Natural killer cell (primary cell): ENCODE results near the gene BLTP2. TPM values are rescaled to one million over a fixed set of nuclear protein-coding genes. Genes with fewer than 3 reads are reported as not detected.

Source experiments
- ATAC-seq, 3 donors: fragments of 150-1000 bp in 2 of 3; fragments of 200-7000 bp in 1 of 3; cut with Tn5 transposase; 1 replicate in 1 of 3; 2 replicates in 2 of 3; pipeline ENCODE4 v1.10.0; 2021; ENCODE audit warnings: mild to moderate bottlenecking in 2 of 3, moderate library complexity in 2 of 3
- DNase-seq, 2 donors: peaks; one replicate each; pipeline versions ENCODE4 v3.0.0 to v3.0.0-alpha.2; 2013 to 2021; ENCODE audit warnings: mixed read lengths in 1 of 2
- H3K27ac ChIP-seq: one replicate; pipeline ENCODE4 v1.5.1; 2013; ENCODE audit warnings: mild to moderate bottlenecking, low read length
- H3K27me3 ChIP-seq: one replicate; pipeline ENCODE4 v1.6.1; 2013; ENCODE audit warnings: low read length; ENCODE audit not compliant: control insufficient read depth, insufficient read depth
- H3K36me3 ChIP-seq: one replicate; pipeline ENCODE4 v1.6.1; 2013; ENCODE audit warnings: low read length; ENCODE audit not compliant: control insufficient read depth, insufficient read depth
- H3K4me1 ChIP-seq: one replicate; pipeline ENCODE4 v1.6.1; 2013; ENCODE audit warnings: low read length; ENCODE audit not compliant: control insufficient read depth, insufficient read depth
- H3K4me3 ChIP-seq: one replicate; pipeline ENCODE4 v1.5.1; 2013; ENCODE audit warnings: low read length
- H3K9me3 ChIP-seq: one replicate; pipeline ENCODE4 v1.6.1; 2013; ENCODE audit warnings: low read length; ENCODE audit not compliant: control insufficient read depth, insufficient read depth
- H3K27ac Mint-ChIP-seq, 2 donors: one replicate each; pipeline ENCODE4 v1.8.0; 2022; ENCODE audit warnings: mild to moderate bottlenecking in 2 of 2, mixed read lengths in 2 of 2, moderate library complexity in 1 of 2
- H3K27me3 Mint-ChIP-seq, 2 donors: one replicate each; pipeline ENCODE4 v1.8.0; 2022; ENCODE audit warnings: low read depth in 2 of 2, mixed read lengths in 2 of 2
- H3K36me3 Mint-ChIP-seq: one replicate; pipeline ENCODE4 v1.8.0; 2022; ENCODE audit warnings: mixed read lengths
- H3K4me1 Mint-ChIP-seq, 2 donors: one replicate each; pipeline ENCODE4 v1.8.0; 2022; ENCODE audit warnings: mixed read lengths in 2 of 2
- H3K4me3 Mint-ChIP-seq: one replicate; pipeline ENCODE4 v1.8.0; 2022; ENCODE audit warnings: mild to moderate bottlenecking, moderate library complexity, mixed read lengths
- H3K9me3 Mint-ChIP-seq, 2 donors: one replicate each; pipeline ENCODE4 v1.8.0; 2022; ENCODE audit warnings: mixed read lengths in 2 of 2
- WGBS: methylation state at CpG from one replicate; pipeline ENCODE4 v1.1.7; 2013; ENCODE audit warnings: missing lambda C conversion rate; ENCODE audit not compliant: insufficient coverage; 5-methylcytosine and 5-hydroxymethylcytosine counted together
- intact Hi-C: fragments of 100-400 bp; cut with micrococcal nuclease; formaldehyde crosslinking; loops from one replicate; pipeline ENCODE4 v1.14.2; 2022
- total RNA-seq, 4 donors: library from RNA; stranded (reverse); fragments of 120-200 nt in 1 of 4; gene quantifications; one replicate each; pipeline versions ENCODE4 v1.2.3 to v1.2.4, GENCODE V29; 2013 to 2022
- TF ChIP-seq, protein P1 (sequence below): fragments of 200-600 bp; IDR thresholded peaks from one replicate; pipeline ENCODE4 v1.8.0; 2022; ENCODE audit warnings: antibody characterized with exemption

BLTP2 gene
- total RNA-seq, 3 donors from 2014 or later (not counting 1 experiment from before 2014, with no cell fraction given) = 169 to 199 (median 188) TPM

DNA sequence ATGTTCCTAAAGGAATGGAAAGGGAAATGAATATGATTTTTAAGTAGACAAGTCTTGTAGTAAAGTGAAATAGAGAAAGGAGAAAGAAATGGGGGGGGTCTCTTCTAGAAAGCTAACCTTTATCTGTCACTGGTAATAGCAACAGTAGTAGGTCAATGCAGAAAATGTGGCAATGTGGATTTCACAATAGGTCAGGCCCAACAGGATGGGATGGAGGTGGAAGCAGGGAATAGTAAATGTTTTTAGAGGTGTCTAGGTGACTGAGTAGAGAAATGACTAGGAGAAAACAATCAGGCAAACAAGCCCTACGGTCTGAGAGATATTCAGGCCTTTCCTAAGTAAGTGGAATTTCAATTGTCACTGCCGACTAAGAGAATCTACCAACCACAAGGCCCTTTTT, 24.9 kb downstream of the BLTP2 start:
- intact Hi-C loops = no loop called here
- 100% methylated on average over 2 of the region's 2 CpGs for WGBS

DNA sequence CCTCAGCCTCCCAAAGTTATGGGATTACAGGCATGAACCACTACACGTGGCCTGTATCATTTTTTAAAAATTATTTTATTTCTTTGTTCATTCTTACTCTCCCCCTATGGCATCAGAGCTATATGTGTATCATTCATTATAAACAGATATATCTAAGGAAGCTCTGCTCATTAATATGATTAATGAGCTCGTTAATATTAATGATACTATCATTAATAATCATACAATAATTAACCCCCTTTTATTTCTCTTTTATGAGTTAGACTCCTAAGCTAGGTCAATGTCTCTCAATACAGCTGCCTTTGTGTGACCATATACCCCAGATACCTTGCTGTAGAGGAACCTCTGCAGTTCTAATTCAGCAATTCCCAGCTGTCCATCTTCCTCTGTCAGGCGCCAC, 26.5 kb downstream of the BLTP2 start:
- no peak overlapping the region for H3K27ac ChIP-seq
- TF ChIP-seq, protein P1, sequence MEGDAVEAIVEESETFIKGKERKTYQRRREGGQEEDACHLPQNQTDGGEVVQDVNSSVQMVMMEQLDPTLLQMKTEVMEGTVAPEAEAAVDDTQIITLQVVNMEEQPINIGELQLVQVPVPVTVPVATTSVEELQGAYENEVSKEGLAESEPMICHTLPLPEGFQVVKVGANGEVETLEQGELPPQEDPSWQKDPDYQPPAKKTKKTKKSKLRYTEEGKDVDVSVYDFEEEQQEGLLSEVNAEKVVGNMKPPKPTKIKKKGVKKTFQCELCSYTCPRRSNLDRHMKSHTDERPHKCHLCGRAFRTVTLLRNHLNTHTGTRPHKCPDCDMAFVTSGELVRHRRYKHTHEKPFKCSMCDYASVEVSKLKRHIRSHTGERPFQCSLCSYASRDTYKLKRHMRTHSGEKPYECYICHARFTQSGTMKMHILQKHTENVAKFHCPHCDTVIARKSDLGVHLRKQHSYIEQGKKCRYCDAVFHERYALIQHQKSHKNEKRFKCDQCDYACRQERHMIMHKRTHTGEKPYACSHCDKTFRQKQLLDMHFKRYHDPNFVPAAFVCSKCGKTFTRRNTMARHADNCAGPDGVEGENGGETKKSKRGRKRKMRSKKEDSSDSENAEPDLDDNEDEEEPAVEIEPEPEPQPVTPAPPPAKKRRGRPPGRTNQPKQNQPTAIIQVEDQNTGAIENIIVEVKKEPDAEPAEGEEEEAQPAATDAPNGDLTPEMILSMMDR = no peak
- H3K4me1 ChIP-seq = no peaks in the 10 kb centered on the region
- peaks cover 31% of the 10 kb centered on the region for H3K36me3 Mint-ChIP-seq
- no peak overlapping the region for H3K4me3 ChIP-seq
- no peaks in the 10 kb centered on the region for H3K9me3 Mint-ChIP-seq
- H3K4me1 Mint-ChIP-seq = no peaks in the 10 kb centered on the region
- no peak overlapping the region for H3K4me3 Mint-ChIP-seq
- no peaks in the 10 kb centered on the region for H3K27me3 ChIP-seq
- H3K27ac Mint-ChIP-seq = no peak overlapping the region
- ATAC-seq = no peak
- H3K27me3 Mint-ChIP-seq = no peaks in the 10 kb centered on the region
- H3K36me3 ChIP-seq = peaks cover 93% of the 10 kb centered on the region
- WGBS = 100% methylated on average over 3 of the region's 3 CpGs
- no peaks in the 10 kb centered on the region for H3K9me3 ChIP-seq
- intact Hi-C loops = no loop called here
- no peak for DNase-seq

More for the DNA sequence above, 24.9 kb downstream of the BLTP2 start:
- Mint-ChIP-seq H3K9me3 (no peaks in the 10 kb centered on the region), H3K4me3 (no peak overlapping the region), H3K4me1 (no peaks in the 10 kb centered on the region), H3K27ac (no peak overlapping the region), H3K27me3 (no peaks in the 10 kb centered on the region), H3K36me3 (peaks cover 31% of the 10 kb centered on the region)
- Histone ChIP-seq H3K27me3 (no peaks in the 10 kb centered on the region), H3K9me3 (no peaks in the 10 kb centered on the region), H3K4me1 (no peaks in the 10 kb centered on the region), H3K4me3 (no peak overlapping the region), H3K27ac (no peak overlapping the region), H3K36me3 (peaks cover 90% of the 10 kb centered on the region)
- TF ChIP-seq, protein P1 = no peak
- DNase-seq = no peak
- no peak for ATAC-seq

DNA sequence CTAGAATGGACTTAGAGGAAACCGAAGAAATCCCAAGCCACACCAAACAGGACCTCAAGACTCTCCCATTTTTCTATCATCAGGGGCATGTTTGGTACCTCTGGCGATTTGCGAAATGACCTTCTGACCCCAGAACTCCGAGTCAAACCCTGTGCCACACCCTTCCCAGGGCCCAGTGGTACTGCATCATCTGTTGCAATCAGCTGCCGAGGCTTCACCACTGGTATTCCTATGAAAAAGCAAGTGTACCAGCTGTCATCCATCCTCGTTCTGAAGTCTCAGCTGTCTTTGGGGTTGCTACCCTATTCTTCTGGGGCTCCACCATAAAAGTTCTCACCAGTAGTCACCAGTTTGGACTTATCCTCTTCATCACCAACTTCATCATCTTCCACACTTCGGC, 28.7 kb downstream of the BLTP2 start:
- 96% methylated on average over 6 of the region's 7 CpGs for WGBS
- Mint-ChIP-seq H3K36me3 (peaks cover 23% of the 10 kb centered on the region), H3K4me1 (no peaks in the 10 kb centered on the region)

More for the DNA sequence above, 28.7 kb downstream of the BLTP2 start:
- no peak overlapping the region for H3K27ac ChIP-seq
- no peak overlapping the region for H3K4me3 Mint-ChIP-seq
- DNase-seq (no peak), ATAC-seq (no peak)
- no peaks in the 10 kb centered on the region for H3K27me3 ChIP-seq
- TF ChIP-seq, protein P1 = no peak
- no peaks in the 10 kb centered on the region for H3K4me1 ChIP-seq
- H3K9me3 Mint-ChIP-seq = no peaks in the 10 kb centered on the region
- H3K4me3 ChIP-seq = no peak overlapping the region
- no peaks in the 10 kb centered on the region for H3K27me3 Mint-ChIP-seq
- intact Hi-C loops = no loop called here
- H3K36me3 ChIP-seq = peaks cover 73% of the 10 kb centered on the region
- no peaks in the 10 kb centered on the region for H3K9me3 ChIP-seq
- no peak overlapping the region for H3K27ac Mint-ChIP-seq
